SK-N-SH treated with all-trans-retinoic acid at 6 μM for 48 hours (cell line): ENCODE results near the gene ETFB.

ENCODE experiments used
- ATAC-seq: fragments of 200-7000 bp; cut with Tn5 transposase; 3 replicates; pipeline ENCODE4 v1.9.1; 2020; ENCODE audit warnings: mild to moderate bottlenecking, moderate library complexity
- ARNTL ChIP-seq: fragments of 450-650 bp; formaldehyde crosslinking; IDR thresholded peaks from 2 replicates; pipeline ENCODE4 v1.5.0; 2020; ENCODE audit warnings: low read depth, mild to moderate bottlenecking, moderate library complexity, borderline replicate concordance
- BACH2 ChIP-seq: fragments of 250-450 bp; sonication (Bioruptor Pico); IDR thresholded peaks from 2 replicates; pipeline ENCODE4 v1.9.0; 2021; ENCODE audit warnings: mild to moderate bottlenecking, borderline replicate concordance
- CSDC2 ChIP-seq: fragments of 250-450 bp; sonication (Bioruptor Pico); IDR thresholded peaks from 2 replicates; pipeline ENCODE4 v1.5.0; 2020; ENCODE audit warnings: mild to moderate bottlenecking, moderate library complexity
- ESRRG ChIP-seq: fragments of 250-450 bp; sonication (Bioruptor Pico); IDR thresholded peaks from 2 replicates; pipeline ENCODE4 v1.6.1; 2021; ENCODE audit warnings: mild to moderate bottlenecking
- GLIS3 ChIP-seq: fragments of 250-450 bp; sonication (Bioruptor Pico); IDR thresholded peaks from 2 replicates; pipeline ENCODE4 v1.5.0; 2020; ENCODE audit warnings: mild to moderate bottlenecking, moderate library complexity
- ISL1 ChIP-seq: fragments of 250-450 bp; sonication (Bioruptor Pico); IDR thresholded peaks from 2 replicates; pipeline ENCODE4 v2.1.2; 2022; ENCODE audit warnings: mild to moderate bottlenecking, moderate library complexity
- RARB ChIP-seq: fragments of 250-450 bp; sonication (Bioruptor Pico); IDR thresholded peaks from 2 replicates; pipeline ENCODE4 v1.8.0; 2021; ENCODE audit warnings: mild to moderate bottlenecking, moderate library complexity
- SNAI2 ChIP-seq: fragments of 250-450 bp; sonication (Bioruptor Pico); IDR thresholded peaks from 2 replicates; pipeline ENCODE4 v1.5.0; 2020; ENCODE audit warnings: mild to moderate bottlenecking, moderate library complexity
- ZC3H10 ChIP-seq: fragments of 250-450 bp; sonication (Bioruptor Pico); IDR thresholded peaks from 2 replicates; pipeline ENCODE4 v1.5.1; 2021; ENCODE audit warnings: mild to moderate bottlenecking, moderate library complexity
- ZFP30 ChIP-seq: fragments of 450-650 bp; formaldehyde crosslinking; IDR thresholded peaks from 2 replicates; pipeline ENCODE4 v1.5.0; 2022; ENCODE audit warnings: mild to moderate bottlenecking, moderate library complexity
- ZNF565 ChIP-seq: fragments of 450-650 bp; formaldehyde crosslinking; conservative IDR thresholded peaks from 2 replicates; pipeline ENCODE4 v1.5.0; 2020; ENCODE audit warnings: low read depth, mild to moderate bottlenecking, moderate library complexity
- ZNF8 ChIP-seq: fragments of 450-650 bp; formaldehyde crosslinking; IDR thresholded peaks from 2 replicates; pipeline ENCODE4 v1.5.0; 2020; ENCODE audit warnings: mild to moderate bottlenecking, moderate library complexity
- TF ChIP-seq, protein P1 (sequence below): fragments of 250-450 bp; sonication (Bioruptor Pico); IDR thresholded peaks from 2 replicates; pipeline ENCODE4 v1.5.1; 2021; ENCODE audit warnings: mild to moderate bottlenecking, moderate library complexity
- TF ChIP-seq, protein P2 (sequence below): fragments of 250-450 bp; sonication (Bioruptor Pico); IDR thresholded peaks from 2 replicates; pipeline ENCODE4 v1.5.0; 2020; ENCODE audit warnings: mild to moderate bottlenecking, moderate library complexity
- TF ChIP-seq, protein P3 (sequence below): fragments of 250-450 bp; sonication (Bioruptor Pico); IDR thresholded peaks from 2 replicates; pipeline ENCODE4 v1.5.1; 2020; ENCODE audit warnings: low read depth, mild to moderate bottlenecking, moderate library complexity

Gene ETFB

DNA sequence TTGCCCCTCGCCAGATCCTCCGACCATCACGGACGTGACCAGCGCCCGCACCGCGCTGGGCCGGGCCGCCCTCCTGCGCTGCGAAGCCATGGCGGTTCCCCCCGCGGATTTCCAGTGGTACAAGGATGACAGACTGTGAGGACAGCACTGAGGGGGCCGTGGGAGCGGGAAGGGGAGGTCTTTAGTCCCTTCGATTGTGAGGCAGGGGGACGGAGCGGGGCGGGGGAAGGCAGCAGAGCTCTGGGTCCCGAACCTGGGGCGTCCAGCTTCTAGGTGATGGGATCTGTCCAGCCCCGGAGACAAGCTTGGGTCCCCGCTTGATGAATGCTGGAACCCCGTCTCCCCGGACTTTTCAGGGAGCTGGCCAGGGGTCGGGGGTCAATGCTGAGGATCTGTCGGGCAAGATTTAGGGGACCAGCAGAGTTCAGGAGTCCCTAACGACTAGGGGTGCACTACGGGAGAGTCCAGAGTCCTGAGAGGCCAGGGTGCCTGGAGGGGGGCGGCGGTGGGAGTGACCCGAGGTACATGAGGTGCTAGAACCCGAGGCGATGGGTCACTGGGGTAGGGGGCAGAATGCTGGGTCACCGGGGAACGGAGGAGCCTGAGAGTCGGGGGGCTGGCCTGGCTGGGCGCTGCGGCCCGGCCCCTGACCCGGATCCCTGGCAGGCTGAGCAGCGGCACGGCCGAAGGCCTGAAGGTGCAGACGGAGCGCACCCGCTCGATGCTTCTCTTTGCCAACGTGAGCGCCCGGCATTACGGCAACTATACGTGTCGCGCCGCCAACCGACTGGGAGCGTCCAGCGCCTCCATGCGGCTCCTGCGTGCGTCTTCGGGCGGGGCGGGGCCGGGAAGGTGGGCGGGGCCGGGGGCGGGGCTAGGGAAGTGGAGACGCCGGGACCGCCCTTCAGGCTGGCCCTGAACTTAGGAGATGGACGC lies 38.9 kb downstream of the ETFB start:
- no peak for ATAC-seq
- TF ChIP-seq, protein P1, sequence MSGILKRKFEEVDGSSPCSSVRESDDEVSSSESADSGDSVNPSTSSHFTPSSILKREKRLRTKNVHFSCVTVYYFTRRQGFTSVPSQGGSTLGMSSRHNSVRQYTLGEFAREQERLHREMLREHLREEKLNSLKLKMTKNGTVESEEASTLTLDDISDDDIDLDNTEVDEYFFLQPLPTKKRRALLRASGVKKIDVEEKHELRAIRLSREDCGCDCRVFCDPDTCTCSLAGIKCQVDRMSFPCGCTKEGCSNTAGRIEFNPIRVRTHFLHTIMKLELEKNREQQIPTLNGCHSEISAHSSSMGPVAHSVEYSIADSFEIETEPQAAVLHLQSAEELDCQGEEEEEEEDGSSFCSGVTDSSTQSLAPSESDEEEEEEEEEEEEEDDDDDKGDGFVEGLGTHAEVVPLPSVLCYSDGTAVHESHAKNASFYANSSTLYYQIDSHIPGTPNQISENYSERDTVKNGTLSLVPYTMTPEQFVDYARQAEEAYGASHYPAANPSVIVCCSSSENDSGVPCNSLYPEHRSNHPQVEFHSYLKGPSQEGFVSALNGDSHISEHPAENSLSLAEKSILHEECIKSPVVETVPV (CRISPR knock-in tag): no peak

DNA sequence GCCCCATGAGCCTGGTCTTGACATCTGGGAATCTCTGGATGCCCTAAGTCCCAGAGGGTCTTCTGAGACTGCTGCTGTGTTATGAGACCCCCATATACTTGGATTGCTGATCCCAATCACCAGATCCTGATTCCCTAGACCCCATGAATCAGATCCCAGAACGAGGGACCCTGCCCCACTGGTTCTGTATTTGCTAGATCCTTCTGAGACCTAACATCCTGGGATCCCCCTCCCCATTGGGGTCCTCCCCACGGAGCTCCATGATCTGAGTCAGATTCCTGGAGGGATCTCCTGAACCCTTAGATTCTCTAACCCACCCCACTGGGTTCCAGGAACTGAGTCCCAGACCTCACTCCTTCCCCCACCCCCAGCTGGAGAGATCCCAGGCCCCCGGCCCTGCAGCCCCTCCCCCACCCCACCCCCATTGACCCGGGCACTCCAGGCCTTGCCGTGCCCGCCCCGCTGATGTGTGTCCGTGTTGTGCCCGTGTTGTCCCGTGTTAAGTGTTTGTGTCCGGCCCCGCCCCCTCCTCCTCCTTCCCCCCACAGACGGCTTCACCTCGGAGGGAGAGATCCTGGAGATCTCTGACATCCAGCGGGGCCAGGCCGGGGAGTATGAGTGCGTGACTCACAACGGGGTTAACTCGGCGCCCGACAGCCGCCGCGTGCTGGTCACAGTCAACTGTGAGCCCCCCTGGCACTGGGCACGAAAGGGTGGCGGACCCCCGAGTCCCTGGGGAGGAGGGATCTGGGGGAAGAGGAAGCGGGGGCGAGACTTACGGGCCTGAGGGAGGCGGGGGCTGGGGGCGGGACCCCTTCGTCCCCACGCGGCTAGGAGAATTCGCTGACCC lies 39.7 kb downstream of the ETFB start:
- no peak for TF ChIP-seq BACH2 (CRISPR knock-in tag)
- TF ChIP-seq, protein P1 (CRISPR knock-in tag): no peak
- no peak for ATAC-seq

DNA sequence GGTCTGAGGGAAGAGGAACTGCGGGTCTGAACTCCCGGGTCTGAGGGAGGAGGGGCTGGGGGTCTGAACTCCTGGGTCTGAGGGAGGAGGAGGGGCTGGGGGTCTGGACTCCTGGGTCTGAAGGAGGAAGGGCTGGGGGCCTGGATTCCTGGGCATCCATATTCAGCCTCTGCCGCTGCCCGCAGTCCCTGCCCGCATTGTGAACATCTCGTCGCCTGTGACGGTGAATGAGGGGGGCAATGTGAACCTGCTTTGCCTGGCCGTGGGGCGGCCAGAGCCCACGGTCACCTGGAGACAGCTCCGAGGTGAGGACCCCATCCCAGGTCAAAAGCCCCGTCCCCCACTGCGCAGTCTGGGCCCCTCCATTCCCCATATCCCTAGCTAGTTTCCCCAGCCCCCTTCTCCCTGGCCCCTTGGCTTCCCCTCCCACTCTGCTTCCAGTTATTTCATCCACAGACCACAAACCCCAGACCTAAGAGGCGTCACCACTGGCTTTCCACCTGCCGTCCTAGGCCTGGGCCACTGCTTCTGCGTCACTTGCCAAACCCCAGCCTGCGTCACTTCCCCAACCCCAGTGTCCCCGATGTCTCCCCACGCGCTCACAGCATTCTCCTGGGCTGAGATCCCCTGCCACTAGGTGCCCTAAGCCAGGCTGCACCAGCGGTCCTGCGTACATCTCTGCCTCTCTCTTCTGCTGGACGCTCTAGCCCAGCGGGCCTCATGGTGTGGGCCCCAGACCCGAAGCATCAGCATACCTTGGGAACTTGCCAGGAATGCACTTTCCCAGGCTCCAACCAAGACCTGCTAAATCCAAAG lies 40.8 kb downstream of the ETFB start:
- TF ChIP-seq CSDC2 (CRISPR knock-in tag) (no peak), ISL1 (no peak), ESRRG (CRISPR knock-in tag) (no peak), RARB (CRISPR knock-in tag) (no peak), SNAI2 (CRISPR knock-in tag) (no peak), GLIS3 (CRISPR knock-in tag) (no peak), ZFP30 (CRISPR knock-in tag) (no peak)
- TF ChIP-seq, protein P2, sequence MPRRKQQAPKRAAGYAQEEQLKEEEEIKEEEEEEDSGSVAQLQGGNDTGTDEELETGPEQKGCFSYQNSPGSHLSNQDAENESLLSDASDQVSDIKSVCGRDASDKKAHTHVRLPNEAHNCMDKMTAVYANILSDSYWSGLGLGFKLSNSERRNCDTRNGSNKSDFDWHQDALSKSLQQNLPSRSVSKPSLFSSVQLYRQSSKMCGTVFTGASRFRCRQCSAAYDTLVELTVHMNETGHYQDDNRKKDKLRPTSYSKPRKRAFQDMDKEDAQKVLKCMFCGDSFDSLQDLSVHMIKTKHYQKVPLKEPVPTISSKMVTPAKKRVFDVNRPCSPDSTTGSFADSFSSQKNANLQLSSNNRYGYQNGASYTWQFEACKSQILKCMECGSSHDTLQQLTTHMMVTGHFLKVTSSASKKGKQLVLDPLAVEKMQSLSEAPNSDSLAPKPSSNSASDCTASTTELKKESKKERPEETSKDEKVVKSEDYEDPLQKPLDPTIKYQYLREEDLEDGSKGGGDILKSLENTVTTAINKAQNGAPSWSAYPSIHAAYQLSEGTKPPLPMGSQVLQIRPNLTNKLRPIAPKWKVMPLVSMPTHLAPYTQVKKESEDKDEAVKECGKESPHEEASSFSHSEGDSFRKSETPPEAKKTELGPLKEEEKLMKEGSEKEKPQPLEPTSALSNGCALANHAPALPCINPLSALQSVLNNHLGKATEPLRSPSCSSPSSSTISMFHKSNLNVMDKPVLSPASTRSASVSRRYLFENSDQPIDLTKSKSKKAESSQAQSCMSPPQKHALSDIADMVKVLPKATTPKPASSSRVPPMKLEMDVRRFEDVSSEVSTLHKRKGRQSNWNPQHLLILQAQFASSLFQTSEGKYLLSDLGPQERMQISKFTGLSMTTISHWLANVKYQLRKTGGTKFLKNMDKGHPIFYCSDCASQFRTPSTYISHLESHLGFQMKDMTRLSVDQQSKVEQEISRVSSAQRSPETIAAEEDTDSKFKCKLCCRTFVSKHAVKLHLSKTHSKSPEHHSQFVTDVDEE (CRISPR knock-in tag): no peak
- TF ChIP-seq, protein P1 (CRISPR knock-in tag): no peak
- TF ChIP-seq, protein P3, sequence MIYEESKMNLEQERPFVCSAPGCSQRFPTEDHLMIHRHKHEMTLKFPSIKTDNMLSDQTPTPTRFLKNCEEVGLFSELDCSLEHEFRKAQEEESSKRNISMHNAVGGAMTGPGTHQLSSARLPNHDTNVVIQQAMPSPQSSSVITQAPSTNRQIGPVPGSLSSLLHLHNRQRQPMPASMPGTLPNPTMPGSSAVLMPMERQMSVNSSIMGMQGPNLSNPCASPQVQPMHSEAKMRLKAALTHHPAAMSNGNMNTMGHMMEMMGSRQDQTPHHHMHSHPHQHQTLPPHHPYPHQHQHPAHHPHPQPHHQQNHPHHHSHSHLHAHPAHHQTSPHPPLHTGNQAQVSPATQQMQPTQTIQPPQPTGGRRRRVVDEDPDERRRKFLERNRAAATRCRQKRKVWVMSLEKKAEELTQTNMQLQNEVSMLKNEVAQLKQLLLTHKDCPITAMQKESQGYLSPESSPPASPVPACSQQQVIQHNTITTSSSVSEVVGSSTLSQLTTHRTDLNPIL (CRISPR knock-in tag): no peak
- no peak for ATAC-seq

DNA sequence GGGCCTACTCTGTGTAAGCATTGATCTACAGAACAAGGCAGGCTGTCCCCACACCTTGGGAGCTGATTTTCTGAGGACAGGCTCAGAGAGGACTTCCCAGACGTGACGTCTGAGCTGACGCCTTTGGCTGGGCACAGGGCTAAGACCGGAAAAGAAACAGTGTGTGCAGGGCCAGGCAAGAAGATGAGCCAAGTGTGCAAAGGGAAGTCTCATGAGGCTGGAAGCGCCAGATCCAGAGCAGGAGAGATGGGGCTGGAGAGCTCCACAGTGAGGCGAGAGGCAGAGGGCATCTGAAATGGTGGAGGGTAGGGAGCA lies 42.1 kb downstream of the ETFB start:
- ATAC-seq: no peak
- TF ChIP-seq ESRRG (CRISPR knock-in tag) (no peak), ISL1 (no peak), ZNF565 (CRISPR knock-in tag) (no peak), ARNTL (CRISPR knock-in tag) (no peak), RARB (CRISPR knock-in tag) (no peak), ZC3H10 (CRISPR knock-in tag) (no peak), BACH2 (CRISPR knock-in tag) (no peak), ZFP30 (CRISPR knock-in tag) (no peak), ZNF8 (no peak)
- TF ChIP-seq, protein P3 (CRISPR knock-in tag): no peak
- TF ChIP-seq, protein P2 (CRISPR knock-in tag): no peak
- TF ChIP-seq, protein P1 (CRISPR knock-in tag): no peak
